HepG2 (cell line): Measurements from ENCODE around the gene ARHGAP35. TPM values are rescaled to one million over a fixed set of nuclear protein-coding genes. Genes with fewer than 3 reads are reported as not detected.
A peak's percentile ranks its signal among the peaks of the same experiment; 100 is the strongest.

ENCODE experiments used
- GATA4 ChIP-seq: sonication (generic); IDR thresholded peaks from 2 replicates; pipeline ENCODE4 v1.6.1; 2016; ENCODE audit warnings: antibody characterized with exemption, low read depth, borderline replicate concordance
- KAT7 ChIP-seq: IDR thresholded peaks from 2 replicates; pipeline ENCODE4 v1.6.1; 2018; ENCODE audit warnings: borderline replicate concordance, missing compliant biosample characterization
- MEIS2 ChIP-seq: sonication (generic); formaldehyde crosslinking; IDR thresholded peaks from 2 replicates; pipeline ENCODE4 v1.9.0; 2021; ENCODE audit warnings: mild to moderate bottlenecking, missing genetic modification reagents
- MIXL1 ChIP-seq: IDR thresholded peaks from 2 replicates; pipeline ENCODE4 v1.6.1; 2016
- NFIC ChIP-seq: IDR thresholded peaks from 2 replicates; pipeline ENCODE4 v1.6.1; 2012; ENCODE audit warnings: mild to moderate bottlenecking, low read length, inconsistent platforms
- NFRKB ChIP-seq: fragments of 450-650 bp; IDR thresholded peaks from 2 replicates; pipeline ENCODE4 v1.6.1; 2017
- SIN3A ChIP-seq: IDR thresholded peaks from 2 replicates; pipeline ENCODE4 v1.6.1; 2011; ENCODE audit warnings: low read depth, mild to moderate bottlenecking, control low read depth, low read length, borderline replicate concordance
- TEAD2 ChIP-seq: sonication (generic); formaldehyde crosslinking; IDR thresholded peaks from 2 replicates; pipeline ENCODE4 v1.9.0; 2021; ENCODE audit warnings: missing genetic modification reagents
- ZFP36L1 ChIP-seq: sonication (generic); formaldehyde crosslinking; IDR thresholded peaks from 2 replicates; pipeline ENCODE4 v1.8.0; 2022; ENCODE audit warnings: mild to moderate bottlenecking, missing genetic modification reagents, moderate library complexity
- ZIK1 ChIP-seq: sonication (generic); formaldehyde crosslinking; IDR thresholded peaks from 2 replicates; pipeline ENCODE4 v1.5.0; 2020; ENCODE audit warnings: mild to moderate bottlenecking, low read depth, missing genetic modification reagents, borderline replicate concordance
- ZNF543 ChIP-seq: sonication (generic); formaldehyde crosslinking; IDR thresholded peaks from 2 replicates; pipeline ENCODE4 v1.4.0; 2020; ENCODE audit warnings: mild to moderate bottlenecking, missing genetic modification reagents
- ZSCAN30 ChIP-seq: sonication (generic); formaldehyde crosslinking; IDR thresholded peaks from 2 replicates; pipeline ENCODE4 v1.5.0; 2020; ENCODE audit warnings: mild to moderate bottlenecking, missing genetic modification reagents
- polyA plus RNA-seq, 8 experiments: library from polyadenylated mRNA; depleted of rRNA in 3 of 8; stranded (reverse) in 7 of 8; unstranded in 1 of 8; fragments of >200 nt; fragmentation: Illumina TruSeq in 4 of 8; extraction: Trizol in 4 of 8; gene quantifications; 2 replicates each; pipeline versions ENCODE4 v1.2.1 to v1.2.3, GENCODE V29; 2011 to 2016; ENCODE audit warnings: low read depth in 4 of 8, missing spikeins in 1 of 8, mixed read lengths in 1 of 8; ENCODE audit not compliant: insufficient read depth in 1 of 8
- total RNA-seq, 5 experiments: library from RNA; depleted of rRNA; stranded (reverse); fragments of >200 nt; fragmentation: Illumina TruSeq; extraction: Trizol; gene quantifications; 2 replicates each; pipeline ENCODE4 v1.2.3, GENCODE V29; 2016; ENCODE audit warnings: low read depth in 1 of 5
- TF ChIP-seq, protein P1 (sequence below): sonication (generic); formaldehyde crosslinking; IDR thresholded peaks from 2 replicates; pipeline ENCODE4 v1.5.0; 2020; ENCODE audit warnings: mild to moderate bottlenecking, missing genetic modification reagents
- TF ChIP-seq, protein P2 (sequence below): sonication (generic); formaldehyde crosslinking; IDR thresholded peaks from 2 replicates; pipeline ENCODE4 v1.9.0; 2022; ENCODE audit warnings: low read depth, missing genetic modification reagents
- TF ChIP-seq, protein P3 (sequence below): IDR thresholded peaks from 2 replicates; pipeline ENCODE4 v1.6.1; 2016; ENCODE audit warnings: mild to moderate bottlenecking, missing biosample characterization, missing genetic modification reagents
- TF ChIP-seq, protein P4 (sequence below): sonication (generic); formaldehyde crosslinking; IDR thresholded peaks from 2 replicates; pipeline ENCODE4 v1.4.0; 2020; ENCODE audit warnings: mild to moderate bottlenecking, missing genetic modification reagents
- TF ChIP-seq, protein P5 (sequence below): sonication (generic); formaldehyde crosslinking; IDR thresholded peaks from 2 replicates; pipeline ENCODE4 v1.4.0; 2020; ENCODE audit warnings: mild to moderate bottlenecking, missing genetic modification reagents

Gene ARHGAP35
- total and polyA plus RNA-seq, 2 of the 13 experiments (the other 11 are each of a cell fraction or from before 2014, with no cell fraction given) = 30.1 to 30.2 TPM

DNA sequence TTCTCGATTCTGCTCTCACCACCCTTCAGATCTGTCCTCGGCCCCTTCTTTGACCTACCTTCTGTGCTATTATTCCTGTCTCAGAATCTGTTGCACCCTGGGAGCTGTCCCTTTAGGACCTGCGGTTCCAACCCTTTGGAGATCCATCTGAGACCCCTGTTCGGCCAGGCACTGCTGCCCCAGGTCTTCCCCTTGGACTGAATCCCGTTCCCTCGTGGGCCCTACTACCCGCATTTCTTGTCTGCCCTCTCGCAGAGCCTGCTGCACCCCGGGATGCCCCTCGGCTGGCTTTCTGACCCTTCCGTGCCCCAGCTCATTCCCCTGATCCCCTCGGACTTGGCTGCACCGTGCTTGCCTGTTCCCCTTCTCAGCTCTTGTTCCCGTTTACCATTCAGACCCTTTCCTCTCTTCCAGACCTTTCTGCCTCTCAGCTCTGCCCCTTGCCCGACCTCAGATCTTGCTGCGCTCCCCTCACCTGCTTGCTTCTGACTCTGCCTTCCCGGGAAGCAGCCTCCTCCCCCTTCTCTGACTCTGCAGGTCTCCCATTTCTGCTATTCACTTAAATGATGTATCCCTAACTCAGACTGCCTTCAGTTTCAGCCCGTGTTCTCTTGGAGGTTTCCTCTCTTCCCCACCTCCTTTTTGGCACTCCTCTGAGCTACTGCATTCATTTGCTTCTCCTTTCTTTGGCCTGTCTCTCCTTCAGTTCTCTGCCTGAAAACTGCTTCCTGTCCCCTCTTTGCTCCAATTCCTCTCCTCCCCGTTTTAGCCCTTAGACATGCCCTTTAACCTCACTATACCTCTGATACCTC is 1.1 kb downstream of the ARHGAP35 start (continued):
- TF ChIP-seq, protein P1, sequence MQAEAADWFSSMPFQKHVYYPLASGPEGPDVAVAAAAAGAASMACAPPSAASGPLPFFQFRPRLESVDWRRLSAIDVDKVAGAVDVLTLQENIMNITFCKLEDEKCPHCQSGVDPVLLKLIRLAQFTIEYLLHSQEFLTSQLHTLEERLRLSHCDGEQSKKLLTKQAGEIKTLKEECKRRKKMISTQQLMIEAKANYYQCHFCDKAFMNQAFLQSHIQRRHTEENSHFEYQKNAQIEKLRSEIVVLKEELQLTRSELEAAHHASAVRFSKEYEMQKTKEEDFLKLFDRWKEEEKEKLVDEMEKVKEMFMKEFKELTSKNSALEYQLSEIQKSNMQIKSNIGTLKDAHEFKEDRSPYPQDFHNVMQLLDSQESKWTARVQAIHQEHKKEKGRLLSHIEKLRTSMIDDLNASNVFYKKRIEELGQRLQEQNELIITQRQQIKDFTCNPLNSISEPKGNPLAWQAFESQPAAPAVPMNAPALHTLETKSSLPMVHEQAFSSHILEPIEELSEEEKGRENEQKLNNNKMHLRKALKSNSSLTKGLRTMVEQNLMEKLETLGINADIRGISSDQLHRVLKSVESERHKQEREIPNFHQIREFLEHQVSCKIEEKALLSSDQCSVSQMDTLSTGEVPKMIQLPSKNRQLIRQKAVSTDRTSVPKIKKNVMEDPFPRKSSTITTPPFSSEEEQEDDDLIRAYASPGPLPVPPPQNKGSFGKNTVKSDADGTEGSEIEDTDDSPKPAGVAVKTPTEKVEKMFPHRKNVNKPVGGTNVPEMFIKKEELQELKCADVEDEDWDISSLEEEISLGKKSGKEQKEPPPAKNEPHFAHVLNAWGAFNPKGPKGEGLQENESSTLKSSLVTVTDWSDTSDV (CRISPR knock-in tag) = no peak
- TF ChIP-seq SIN3A (peak; percentile 12; the same call in 1 of the 2 replicates), NFIC (no peak), ZIK1 (CRISPR knock-in tag) (no peak), TEAD2 (CRISPR knock-in tag) (no peak), KAT7 (CRISPR knock-in tag) (0 out of 2 replicates have a peak, but pooled peaks have one; percentile 56), MIXL1 (CRISPR knock-in tag) (no peak), MEIS2 (CRISPR knock-in tag) (peak; percentile 13; the same call in 1 of the 2 replicates), ZNF543 (CRISPR knock-in tag) (0 out of 2 replicates have a peak, but pooled peaks have one; percentile 20), ZSCAN30 (CRISPR knock-in tag) (0 out of 2 replicates have a peak, but pooled peaks have one; percentile 25), GATA4 (no peak), NFRKB (no peak), ZFP36L1 (CRISPR knock-in tag) (no peak)
- TF ChIP-seq, protein P2, sequence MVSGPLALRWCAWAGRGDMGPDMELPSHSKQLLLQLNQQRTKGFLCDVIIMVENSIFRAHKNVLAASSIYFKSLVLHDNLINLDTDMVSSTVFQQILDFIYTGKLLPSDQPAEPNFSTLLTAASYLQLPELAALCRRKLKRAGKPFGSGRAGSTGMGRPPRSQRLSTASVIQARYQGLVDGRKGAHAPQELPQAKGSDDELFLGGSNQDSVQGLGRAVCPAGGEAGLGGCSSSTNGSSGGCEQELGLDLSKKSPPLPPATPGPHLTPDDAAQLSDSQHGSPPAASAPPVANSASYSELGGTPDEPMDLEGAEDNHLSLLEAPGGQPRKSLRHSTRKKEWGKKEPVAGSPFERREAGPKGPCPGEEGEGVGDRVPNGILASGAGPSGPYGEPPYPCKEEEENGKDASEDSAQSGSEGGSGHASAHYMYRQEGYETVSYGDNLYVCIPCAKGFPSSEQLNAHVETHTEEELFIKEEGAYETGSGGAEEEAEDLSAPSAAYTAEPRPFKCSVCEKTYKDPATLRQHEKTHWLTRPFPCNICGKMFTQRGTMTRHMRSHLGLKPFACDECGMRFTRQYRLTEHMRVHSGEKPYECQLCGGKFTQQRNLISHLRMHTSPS (CRISPR knock-in tag) = no peak
- TF ChIP-seq, protein P3, sequence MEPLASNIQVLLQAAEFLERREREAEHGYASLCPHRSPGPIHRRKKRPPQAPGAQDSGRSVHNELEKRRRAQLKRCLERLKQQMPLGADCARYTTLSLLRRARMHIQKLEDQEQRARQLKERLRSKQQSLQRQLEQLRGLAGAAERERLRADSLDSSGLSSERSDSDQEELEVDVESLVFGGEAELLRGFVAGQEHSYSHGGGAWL (CRISPR knock-in tag) = no peak
- TF ChIP-seq, protein P4, sequence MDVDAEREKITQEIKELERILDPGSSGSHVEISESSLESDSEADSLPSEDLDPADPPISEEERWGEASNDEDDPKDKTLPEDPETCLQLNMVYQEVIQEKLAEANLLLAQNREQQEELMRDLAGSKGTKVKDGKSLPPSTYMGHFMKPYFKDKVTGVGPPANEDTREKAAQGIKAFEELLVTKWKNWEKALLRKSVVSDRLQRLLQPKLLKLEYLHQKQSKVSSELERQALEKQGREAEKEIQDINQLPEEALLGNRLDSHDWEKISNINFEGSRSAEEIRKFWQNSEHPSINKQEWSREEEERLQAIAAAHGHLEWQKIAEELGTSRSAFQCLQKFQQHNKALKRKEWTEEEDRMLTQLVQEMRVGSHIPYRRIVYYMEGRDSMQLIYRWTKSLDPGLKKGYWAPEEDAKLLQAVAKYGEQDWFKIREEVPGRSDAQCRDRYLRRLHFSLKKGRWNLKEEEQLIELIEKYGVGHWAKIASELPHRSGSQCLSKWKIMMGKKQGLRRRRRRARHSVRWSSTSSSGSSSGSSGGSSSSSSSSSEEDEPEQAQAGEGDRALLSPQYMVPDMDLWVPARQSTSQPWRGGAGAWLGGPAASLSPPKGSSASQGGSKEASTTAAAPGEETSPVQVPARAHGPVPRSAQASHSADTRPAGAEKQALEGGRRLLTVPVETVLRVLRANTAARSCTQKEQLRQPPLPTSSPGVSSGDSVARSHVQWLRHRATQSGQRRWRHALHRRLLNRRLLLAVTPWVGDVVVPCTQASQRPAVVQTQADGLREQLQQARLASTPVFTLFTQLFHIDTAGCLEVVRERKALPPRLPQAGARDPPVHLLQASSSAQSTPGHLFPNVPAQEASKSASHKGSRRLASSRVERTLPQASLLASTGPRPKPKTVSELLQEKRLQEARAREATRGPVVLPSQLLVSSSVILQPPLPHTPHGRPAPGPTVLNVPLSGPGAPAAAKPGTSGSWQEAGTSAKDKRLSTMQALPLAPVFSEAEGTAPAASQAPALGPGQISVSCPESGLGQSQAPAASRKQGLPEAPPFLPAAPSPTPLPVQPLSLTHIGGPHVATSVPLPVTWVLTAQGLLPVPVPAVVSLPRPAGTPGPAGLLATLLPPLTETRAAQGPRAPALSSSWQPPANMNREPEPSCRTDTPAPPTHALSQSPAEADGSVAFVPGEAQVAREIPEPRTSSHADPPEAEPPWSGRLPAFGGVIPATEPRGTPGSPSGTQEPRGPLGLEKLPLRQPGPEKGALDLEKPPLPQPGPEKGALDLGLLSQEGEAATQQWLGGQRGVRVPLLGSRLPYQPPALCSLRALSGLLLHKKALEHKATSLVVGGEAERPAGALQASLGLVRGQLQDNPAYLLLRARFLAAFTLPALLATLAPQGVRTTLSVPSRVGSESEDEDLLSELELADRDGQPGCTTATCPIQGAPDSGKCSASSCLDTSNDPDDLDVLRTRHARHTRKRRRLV = no peak
- TF ChIP-seq, protein P5, sequence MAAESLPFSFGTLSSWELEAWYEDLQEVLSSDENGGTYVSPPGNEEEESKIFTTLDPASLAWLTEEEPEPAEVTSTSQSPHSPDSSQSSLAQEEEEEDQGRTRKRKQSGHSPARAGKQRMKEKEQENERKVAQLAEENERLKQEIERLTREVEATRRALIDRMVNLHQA (CRISPR knock-in tag) = no peak
